ES-I3 (cell line): ENCODE data around the gene GSE1.
A peak's percentile ranks its signal among the peaks of the same experiment; 100 is the strongest.

Experiments used
- H3K36me3 ChIP-seq: 2 replicates; pipeline ENCODE4 v1.6.1; 2013; ENCODE audit warnings: mild to moderate bottlenecking, low read length, control low read depth, moderate library complexity; ENCODE audit not compliant: insufficient read depth
- H3K4me1 ChIP-seq: 2 replicates; pipeline ENCODE4 v1.6.1; 2013; ENCODE audit warnings: mild to moderate bottlenecking, control low read depth, low read length; ENCODE audit not compliant: insufficient read depth
- H3K9ac ChIP-seq: 2 replicates; pipeline ENCODE4 v1.6.1; 2013; ENCODE audit warnings: low read depth, mild to moderate bottlenecking, low read length, moderate library complexity
- H3K9me3 ChIP-seq: 2 replicates; pipeline ENCODE4 v1.6.1; 2013; ENCODE audit warnings: mild to moderate bottlenecking, low read length, moderate library complexity; ENCODE audit not compliant: control insufficient read depth, insufficient read depth

GSE1 gene

DNA sequence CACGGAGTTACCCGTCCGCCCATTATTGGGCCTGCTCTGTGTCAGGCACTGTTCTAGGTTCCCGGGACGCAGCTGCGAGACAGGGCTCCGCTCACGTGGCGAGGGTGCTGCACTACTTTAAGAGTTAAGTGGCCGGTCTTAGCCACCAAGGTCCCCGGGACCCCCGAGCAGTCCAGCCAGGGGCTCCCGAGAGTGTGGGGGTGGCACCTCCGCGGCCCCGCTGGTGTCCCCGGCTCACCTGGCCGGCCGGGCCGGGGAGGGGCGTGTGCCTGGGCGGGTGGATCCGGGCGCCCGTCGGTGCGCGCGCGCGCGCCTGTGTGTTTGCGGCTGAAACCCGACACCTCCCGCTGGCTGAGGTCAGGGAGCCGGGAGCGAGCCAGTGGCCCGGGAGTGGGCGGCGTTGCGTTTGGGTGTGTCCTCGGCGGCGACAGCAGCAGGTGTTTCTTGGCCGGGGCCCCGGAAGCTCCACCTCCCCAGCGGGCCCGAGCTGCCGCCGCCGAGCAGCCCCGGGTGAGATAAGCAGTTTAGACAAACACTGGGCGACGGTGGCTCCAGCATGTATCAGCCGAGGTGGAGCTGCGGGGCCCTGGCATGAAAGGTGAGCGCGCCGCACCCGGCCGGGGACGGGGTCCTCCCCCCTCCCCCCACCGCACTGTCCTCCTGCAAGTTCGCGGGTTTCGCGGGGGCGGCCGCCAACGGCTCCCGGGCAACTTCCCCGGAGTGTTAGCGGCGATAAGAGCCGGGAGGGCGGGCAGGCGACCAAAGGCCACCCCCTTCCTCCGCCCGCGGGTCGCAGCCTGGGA lies at the start of gene GSE1:
Gene GSE1 (plus strand): TSS at position 522 of the 803 bp plus-strand sequence. CDS start 70 bp downstream, at position 592.
- Histone ChIP-seq H3K9ac (peak within 1 kb of the TSS; percentile 84), H3K9me3 (no peaks in the 10 kb centered on the region), H3K36me3 (peaks cover 3% of the 10 kb centered on the region; the same call in 1 of the 2 replicates), H3K4me1 (peaks cover 32% of the 10 kb centered on the region; the same call in 1 of the 2 replicates)

DNA sequence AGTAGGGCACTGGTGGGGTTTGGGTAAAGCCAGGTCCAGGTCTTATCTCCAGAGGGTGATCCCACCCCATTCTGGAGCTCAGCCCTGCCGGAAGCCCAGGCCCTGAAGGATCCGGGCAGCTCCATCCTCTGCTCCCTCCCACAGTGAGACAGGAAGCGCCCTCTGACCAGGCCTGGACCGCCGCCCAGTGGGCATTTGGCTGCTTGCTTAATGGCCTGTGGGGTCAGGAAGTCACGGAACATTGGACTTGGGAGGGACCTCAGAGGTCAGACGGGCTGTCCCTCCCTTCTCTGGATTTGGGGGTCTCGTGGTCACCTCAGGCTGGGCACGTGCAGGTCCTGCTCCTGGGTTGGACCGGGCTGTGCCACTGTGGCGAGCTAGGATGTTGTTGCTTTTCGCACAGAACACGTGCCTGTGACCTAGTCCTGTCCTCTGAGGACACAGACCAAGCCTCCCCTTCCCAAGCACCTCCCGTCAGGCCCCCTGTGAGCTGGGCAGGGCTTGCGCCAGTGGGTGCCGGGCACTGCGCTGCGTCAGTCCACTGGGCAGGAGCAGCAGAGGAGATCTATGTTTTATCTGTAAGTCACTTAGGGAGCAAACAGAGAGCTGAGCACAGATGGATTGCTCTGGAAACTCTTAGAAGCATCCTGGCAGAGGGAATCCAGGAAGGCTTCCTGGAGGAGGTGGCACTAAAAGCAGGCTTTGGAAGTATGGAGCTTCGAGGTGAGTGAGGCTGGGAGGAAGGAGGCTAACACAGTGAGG lies 49.4 kb upstream of the GSE1 start:
- H3K9ac ChIP-seq = no peak overlapping the region
- H3K36me3 ChIP-seq = no peaks in the 10 kb centered on the region
- H3K4me1 ChIP-seq = peaks cover 31% of the 10 kb centered on the region
- no peaks in the 10 kb centered on the region for H3K9me3 ChIP-seq

DNA sequence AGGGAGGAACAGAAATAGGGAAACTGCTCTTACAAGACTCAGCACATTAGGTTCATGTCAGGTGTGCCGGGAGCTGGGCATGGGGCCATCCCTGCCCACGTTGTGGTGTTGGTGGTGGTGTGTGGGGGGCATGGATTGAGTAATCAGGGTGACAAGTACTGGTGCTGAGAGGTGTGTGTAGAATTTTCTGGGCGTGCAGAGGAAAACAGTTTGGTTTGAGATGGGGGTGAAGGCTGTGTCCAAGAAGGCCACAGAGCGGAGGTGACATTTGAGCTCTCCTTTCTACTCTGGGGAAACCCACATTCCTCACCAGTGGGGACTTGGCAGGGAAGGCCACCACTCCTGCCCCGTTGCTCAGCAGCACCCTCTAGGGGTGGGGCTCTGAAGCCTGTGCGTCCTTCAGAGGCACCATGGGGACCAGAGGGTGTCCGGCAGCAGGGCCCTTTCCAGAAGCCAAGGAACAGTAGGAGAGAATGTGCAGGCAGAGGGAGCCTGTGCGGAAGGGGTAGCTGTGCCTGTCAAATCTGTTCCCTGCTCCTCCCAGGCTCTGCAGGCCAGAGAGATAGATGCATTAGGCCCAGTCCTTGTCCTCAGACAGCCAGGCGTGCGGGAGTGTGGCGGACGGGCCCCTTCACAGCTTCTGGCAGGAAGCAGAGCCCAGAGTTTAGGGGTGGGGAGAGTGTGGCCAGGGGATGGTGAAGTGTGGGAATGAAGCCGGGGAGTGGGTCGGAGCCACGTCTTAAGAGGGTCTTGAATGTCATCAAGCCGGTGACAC lies 48.7 kb upstream of the GSE1 start:
- no peaks in the 10 kb centered on the region for H3K36me3 ChIP-seq
- no peaks in the 10 kb centered on the region for H3K9me3 ChIP-seq
- H3K4me1 ChIP-seq = peaks cover 33% of the 10 kb centered on the region
- H3K9ac ChIP-seq = no peak overlapping the region

DNA sequence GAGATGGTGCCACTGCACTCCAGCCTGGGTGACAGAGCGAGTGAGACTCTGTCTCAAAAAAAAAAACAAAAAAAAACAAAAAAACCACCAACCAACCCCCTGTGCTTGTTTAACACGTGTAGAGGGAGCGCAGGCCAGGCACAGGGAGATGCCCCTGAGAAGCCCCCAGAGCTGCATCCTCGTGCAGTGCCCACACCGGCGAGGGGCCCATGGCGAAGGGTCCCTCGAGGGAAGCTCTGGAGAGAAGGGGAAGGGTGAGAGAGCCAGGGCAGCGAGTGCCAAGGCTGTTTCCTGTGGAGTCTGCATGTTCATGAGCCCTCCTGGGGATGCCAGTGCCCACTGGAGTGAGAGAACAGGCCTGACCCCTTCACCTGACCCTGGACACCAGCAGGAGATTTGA lies 47.8 kb upstream of the GSE1 start:
- H3K9me3 ChIP-seq = no peaks in the 10 kb centered on the region
- no peak overlapping the region for H3K9ac ChIP-seq
- H3K4me1 ChIP-seq = peaks cover 38% of the 10 kb centered on the region
- no peaks in the 10 kb centered on the region for H3K36me3 ChIP-seq

DNA sequence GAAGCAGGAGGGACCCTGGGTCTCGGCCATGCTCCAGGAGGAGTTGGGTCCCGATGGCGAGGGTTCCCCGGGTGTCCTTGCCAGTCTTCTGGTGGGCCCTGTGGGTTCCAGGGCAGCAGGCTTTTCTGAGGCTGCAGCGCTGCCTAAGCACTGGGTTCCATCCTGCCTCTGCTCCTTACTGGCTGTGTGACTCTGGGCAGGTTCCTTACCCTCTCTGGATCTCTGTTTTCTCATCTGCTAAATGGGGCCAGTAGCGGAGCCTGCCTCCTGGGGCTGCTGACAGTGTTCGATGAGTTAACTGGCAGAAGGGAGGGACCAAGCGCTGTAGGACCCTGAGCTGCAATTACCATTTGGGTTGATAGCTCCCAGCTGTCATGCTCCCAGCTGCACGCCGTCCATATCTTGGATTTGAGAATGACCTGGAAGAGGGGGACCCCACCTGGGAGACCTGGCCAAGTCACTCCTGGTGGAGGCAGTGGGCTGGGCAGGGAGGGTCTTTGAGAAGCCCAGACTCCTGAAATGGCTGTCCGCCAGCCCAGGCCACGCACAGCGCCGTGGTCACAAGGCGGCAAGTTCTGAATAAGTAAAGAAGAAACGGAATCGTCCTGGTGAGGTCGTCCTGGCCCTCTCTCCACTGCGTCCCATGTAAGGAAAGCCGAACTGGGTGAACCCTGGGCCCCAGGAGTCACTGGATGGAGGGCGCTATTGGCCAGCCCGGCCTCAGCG lies 47.2 kb upstream of the GSE1 start:
- H3K9ac ChIP-seq = no peak overlapping the region
- peaks cover 44% of the 10 kb centered on the region for H3K4me1 ChIP-seq
- H3K9me3 ChIP-seq = no peaks in the 10 kb centered on the region
- no peaks in the 10 kb centered on the region for H3K36me3 ChIP-seq

DNA sequence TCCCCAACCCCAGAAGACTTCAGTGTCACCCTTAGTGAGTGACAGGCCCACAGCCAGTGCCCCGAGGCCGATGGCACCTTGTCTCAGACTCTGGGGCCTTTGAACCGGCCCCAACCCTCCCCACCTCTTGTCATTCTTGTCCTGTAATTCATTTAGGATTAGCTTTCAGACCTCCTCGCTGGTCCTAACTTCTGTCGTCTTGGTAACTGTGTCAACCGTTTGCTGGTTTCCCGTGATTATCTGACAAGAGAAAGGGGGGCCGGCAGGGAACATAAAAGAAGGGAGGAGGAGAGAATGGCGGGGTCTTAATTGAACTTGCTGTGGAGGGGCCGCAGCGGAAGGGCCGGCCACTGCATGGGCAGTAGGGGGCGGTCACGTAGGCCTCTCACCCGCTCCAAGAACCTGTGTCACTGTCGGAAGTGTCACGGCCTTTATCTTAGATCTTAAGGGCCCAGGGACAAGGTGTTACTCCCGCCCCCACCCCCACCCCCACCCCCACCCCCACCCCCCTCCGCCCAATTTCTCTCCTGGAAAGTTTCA lies 46.5 kb upstream of the GSE1 start:
- Histone ChIP-seq H3K36me3 (no peaks in the 10 kb centered on the region), H3K9ac (no peak overlapping the region), H3K9me3 (no peaks in the 10 kb centered on the region), H3K4me1 (peaks cover 50% of the 10 kb centered on the region)

DNA sequence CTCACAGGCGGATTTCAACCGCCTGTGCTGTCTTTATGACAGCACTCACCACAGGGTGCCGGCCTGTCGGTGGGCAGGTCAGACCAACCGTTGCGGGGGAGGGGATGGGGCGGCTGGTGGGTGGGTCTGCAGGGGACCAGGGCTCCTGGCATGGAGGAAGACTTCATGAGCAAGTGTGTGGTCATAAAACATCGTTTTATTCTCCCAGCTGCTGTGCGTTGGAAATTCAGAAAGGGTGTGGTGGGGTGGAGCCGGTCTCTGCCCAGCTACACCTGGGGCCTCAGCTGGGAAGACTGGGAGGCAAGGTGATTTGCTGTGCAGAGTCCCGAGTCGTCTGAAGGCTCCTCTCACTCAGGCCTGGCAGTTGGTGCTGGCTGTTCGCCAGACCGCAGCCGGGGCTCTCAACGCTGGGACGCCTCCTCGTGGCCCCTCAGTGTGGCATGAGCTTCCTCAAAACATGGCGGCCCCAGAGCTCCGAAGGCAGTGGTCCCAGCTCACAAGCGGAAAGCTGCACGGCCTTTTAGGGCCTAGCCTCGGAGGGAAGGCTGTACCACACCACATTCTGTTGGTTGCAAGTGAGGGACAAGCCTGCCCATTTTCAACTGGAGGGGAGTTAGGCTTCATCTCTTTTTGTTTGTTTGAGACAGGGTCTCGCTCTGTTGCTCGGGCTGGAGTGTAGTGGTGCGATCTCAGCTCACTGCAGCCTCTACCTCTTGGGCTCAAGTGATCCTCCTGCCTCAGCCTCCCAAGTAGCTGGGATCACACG lies 45.8 kb upstream of the GSE1 start:
- Histone ChIP-seq H3K9me3 (no peaks in the 10 kb centered on the region), H3K36me3 (no peaks in the 10 kb centered on the region), H3K9ac (no peak overlapping the region), H3K4me1 (peaks cover 50% of the 10 kb centered on the region)

DNA sequence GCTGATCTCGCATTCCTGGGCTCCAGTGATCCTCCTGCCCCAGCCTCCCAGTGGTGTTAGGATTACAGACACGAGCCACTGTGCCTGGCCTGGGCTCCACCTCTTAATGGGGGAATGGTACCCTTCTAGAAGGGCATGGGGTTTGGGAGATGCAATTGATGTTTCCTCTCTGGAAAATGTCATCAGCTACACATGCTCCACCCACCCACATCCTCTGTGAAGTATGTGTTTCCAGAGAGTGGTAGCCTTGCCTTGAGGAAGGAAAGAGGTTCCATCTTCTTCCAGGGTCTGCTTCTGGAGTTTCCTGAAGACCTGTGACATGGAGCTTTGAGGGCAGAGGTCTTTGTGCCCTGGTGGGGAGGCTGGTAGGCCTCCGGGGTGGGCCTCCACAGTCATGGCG lies 45.2 kb upstream of the GSE1 start:
- Histone ChIP-seq H3K4me1 (peaks cover 45% of the 10 kb centered on the region), H3K9ac (no peak overlapping the region), H3K36me3 (no peaks in the 10 kb centered on the region), H3K9me3 (no peaks in the 10 kb centered on the region)

DNA sequence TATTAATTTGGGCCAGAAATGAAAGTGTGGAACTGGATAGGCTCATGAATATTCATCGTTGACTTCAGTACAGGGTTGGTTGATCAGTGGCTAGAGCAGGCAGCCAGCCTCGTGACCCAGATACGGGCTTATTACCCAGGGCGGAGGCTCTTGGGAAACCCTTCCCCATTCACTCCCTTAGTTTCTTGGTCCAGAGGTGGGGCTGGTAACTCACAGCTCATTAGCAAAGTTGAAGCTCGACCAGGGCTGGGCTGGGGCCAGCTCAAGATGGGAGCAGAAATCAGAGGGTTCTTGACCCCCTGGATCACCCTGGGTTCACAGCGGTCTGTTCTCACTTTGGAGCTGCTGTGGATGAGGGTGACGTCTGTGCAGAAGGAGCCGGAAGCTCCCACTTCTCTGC lies 44.6 kb upstream of the GSE1 start:
- no peak overlapping the region for H3K9ac ChIP-seq
- H3K4me1 ChIP-seq = peaks cover 45% of the 10 kb centered on the region
- no peaks in the 10 kb centered on the region for H3K9me3 ChIP-seq
- H3K36me3 ChIP-seq = no peaks in the 10 kb centered on the region

DNA sequence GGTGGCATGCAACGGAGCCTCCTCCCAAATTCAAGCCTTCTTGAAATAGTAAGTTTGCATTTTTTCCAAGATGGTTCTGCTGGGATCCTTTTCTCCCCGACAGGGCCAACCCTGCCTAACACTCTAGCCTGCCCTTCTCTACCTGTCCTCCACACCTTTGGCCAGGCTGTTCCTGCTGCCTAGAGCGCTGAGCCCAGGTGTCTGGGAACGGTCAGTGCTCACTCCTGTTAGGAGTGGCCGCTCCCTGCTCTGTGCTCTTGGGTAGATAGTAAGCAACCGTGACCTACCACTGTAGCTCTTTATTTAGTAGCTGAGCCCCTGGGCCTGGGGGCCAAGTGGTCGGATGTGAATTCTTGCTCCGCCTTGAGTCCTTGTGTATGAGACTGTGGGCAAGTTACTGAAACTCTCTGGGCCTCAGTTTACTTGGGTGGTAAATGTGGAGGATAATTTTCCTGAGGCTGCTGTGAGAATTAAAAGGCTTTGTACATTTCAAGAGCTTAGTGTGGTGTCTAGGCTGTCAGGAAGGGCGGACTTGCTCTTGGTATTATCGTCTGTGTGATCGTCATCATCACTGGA lies 44.0 kb upstream of the GSE1 start:
- H3K9ac ChIP-seq = no peak overlapping the region
- peaks cover 50% of the 10 kb centered on the region for H3K4me1 ChIP-seq
- H3K9me3 ChIP-seq = no peaks in the 10 kb centered on the region
- H3K36me3 ChIP-seq = no peaks in the 10 kb centered on the region

DNA sequence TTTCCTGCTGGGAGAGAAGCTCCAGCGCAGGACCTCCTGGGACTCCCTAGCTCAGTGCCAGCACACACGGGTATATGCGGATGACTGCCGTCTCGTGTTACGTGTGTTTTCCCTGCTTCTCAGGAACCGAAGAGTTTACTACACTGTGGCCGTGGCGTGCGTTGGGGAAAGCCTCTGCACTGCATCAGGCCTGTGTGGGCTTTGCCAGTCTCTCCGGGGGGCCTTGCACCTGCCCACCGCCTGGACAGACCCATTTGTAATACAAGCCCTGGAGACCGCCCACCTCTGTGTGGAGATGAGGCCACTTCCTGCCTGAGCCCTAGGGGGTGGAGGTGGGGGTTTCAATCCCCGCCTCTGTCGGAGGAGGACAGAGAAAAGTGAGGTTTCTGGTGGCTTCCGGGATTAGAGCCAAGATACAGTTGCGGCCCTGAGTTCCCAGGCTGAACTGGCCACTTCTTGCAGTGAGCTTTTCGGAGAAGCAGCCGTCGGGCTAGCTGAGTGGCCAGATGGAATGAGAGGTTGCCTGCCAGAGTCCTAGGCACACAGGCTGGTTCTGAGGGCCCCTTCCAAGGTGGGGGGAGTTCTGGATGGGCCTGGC lies 43.4 kb upstream of the GSE1 start:
- Histone ChIP-seq H3K4me1 (peaks cover 56% of the 10 kb centered on the region), H3K36me3 (no peaks in the 10 kb centered on the region), H3K9ac (no peak overlapping the region), H3K9me3 (no peaks in the 10 kb centered on the region)

DNA sequence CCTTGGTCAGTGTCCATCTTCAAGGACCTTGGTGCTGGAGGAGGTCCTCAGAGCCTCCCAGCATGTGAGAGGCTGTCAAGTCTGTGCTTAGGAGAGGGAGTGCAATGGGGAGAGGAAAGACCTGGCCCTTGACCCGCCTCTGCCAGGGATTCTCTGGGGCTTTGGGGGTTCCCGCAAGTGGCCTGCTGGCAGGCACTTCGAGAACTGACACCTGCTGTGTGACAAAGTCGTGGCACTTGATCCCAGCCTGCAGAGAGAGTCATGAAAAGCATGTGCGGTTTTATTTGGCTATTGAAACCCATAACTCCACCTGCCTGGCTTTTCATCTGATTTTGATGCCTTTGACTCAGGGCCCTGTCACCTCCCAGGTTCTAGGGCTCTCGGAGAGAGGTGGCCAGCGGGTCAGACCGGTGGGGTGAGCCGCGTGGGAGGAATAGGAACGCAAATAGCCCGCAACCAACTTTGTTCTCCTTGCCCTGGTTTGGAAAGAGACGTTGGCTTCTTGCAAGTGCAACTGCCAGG lies 42.8 kb upstream of the GSE1 start:
- Histone ChIP-seq H3K9me3 (no peaks in the 10 kb centered on the region), H3K9ac (no peak overlapping the region), H3K36me3 (no peaks in the 10 kb centered on the region), H3K4me1 (peaks cover 59% of the 10 kb centered on the region)
